Activated naive CD8-positive, alpha-beta T cell treated with anti-CD3 and anti-CD28 coated beads for 36 hours (primary cell): ENCODE measurements around the gene VRK2. TPM values are rescaled to one million over a fixed set of nuclear protein-coding genes. Genes with fewer than 3 reads are reported as not detected.

ENCODE experiments used
- DNase-seq: peaks from one replicate; pipeline ENCODE4 v3.0.0; 2021
- H3K27ac Mint-ChIP-seq: one replicate; pipeline ENCODE4 v1.8.0; 2022; ENCODE audit warnings: mild to moderate bottlenecking, moderate library complexity, mixed read lengths
- H3K27me3 Mint-ChIP-seq: one replicate; pipeline ENCODE4 v1.8.0; 2022; ENCODE audit warnings: mild to moderate bottlenecking, mixed read lengths
- H3K36me3 Mint-ChIP-seq: one replicate; pipeline ENCODE4 v1.8.0; 2021; ENCODE audit warnings: mild to moderate bottlenecking, mixed read lengths
- H3K4me1 Mint-ChIP-seq: one replicate; pipeline ENCODE4 v1.8.0; 2021; ENCODE audit warnings: mixed read lengths
- H3K4me3 Mint-ChIP-seq: one replicate; pipeline ENCODE4 v1.8.0; 2022; ENCODE audit warnings: mild to moderate bottlenecking, moderate library complexity, mixed read lengths
- H3K9me3 Mint-ChIP-seq: one replicate; pipeline ENCODE4 v1.8.0; 2022; ENCODE audit warnings: mixed read lengths
- total RNA-seq, 2 experiments: library from RNA; stranded (reverse); gene quantifications; one replicate each; pipeline ENCODE4 v1.2.3, GENCODE V29; 2021

VRK2 gene
- 10 to 100 TPM; 21.8 to 24.0 TPM for total RNA-seq

- Mint-ChIP-seq H3K36me3 (peaks cover 22% of the 10 kb centered on the region), H3K27ac (peak within 1 kb of the TSS; percentile 96), H3K27me3 (no peaks in the 10 kb centered on the region), H3K4me3 (peak within 1 kb of the TSS; percentile 85), H3K9me3 (no peaks in the 10 kb centered on the region), H3K4me1 (peaks cover 45% of the 10 kb centered on the region)
- DNase-seq: peak; percentile 89
Observed at GRCh38 chr2:58046585-58047372, at the start of gene VRK2. Gene VRK2, plus strand, starts transcription at chr2:58046806. Its CDS starts 2,026 bp downstream, at chr2:58048832.

DNA sequence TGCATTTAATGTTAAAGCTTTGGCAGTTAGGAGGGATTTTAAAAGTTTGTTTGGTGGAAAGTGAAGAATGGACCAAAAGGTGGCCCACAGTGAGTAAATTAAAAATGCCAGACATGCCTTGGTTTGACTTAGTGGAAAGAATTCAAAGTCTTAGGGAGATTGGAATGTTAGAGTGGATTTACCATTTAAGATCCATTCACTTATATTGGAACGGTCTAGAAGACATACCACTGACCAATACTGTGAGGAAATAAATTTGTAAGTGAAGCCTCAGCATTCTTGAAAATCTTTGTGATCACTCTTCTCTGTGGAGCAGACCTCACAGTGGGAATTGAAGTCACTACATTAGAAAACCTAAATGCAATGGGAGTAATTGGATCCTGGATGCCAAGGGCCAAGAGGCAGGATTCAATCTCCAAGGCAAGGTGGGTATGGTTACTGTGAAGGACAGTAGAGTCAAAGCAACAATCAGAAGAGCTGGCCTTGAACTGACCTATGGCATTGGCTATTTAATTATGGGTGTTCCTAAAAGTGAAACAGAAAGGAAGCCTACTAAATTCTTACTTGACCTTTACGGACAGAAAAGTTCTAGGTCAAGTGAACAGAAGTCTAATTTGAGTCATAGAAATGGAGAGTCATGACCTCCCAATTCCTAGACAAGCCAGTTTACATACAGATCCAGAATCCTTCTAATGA lies 40.2 kb upstream of the VRK2 start:
- no peak overlapping the region for H3K27ac Mint-ChIP-seq
- H3K4me3 Mint-ChIP-seq: no peak overlapping the region
- DNase-seq: no peak
- H3K9me3 Mint-ChIP-seq: no peaks in the 10 kb centered on the region
- H3K27me3 Mint-ChIP-seq: no peaks in the 10 kb centered on the region
- H3K4me1 Mint-ChIP-seq: no peaks in the 10 kb centered on the region
- H3K36me3 Mint-ChIP-seq: no peaks in the 10 kb centered on the region

- Mint-ChIP-seq H3K27me3 (no peaks in the 10 kb centered on the region), H3K27ac (no peak overlapping the region), H3K4me1 (no peaks in the 10 kb centered on the region), H3K36me3 (no peaks in the 10 kb centered on the region), H3K9me3 (no peaks in the 10 kb centered on the region), H3K4me3 (no peak overlapping the region)
- DNase-seq: no peak
Observed at GRCh38 chr2:58006952-58007284, 39.7 kb upstream of the VRK2 start.

- Mint-ChIP-seq H3K27me3 (no peaks in the 10 kb centered on the region), H3K4me1 (no peaks in the 10 kb centered on the region), H3K27ac (no peak overlapping the region), H3K4me3 (no peak overlapping the region), H3K36me3 (no peaks in the 10 kb centered on the region), H3K9me3 (peaks cover 4% of the 10 kb centered on the region)
- no peak for DNase-seq
Observed at GRCh38 chr2:58010599-58010998, 36.0 kb upstream of the VRK2 start.

- Mint-ChIP-seq H3K27me3 (no peaks in the 10 kb centered on the region), H3K9me3 (peaks cover 5% of the 10 kb centered on the region), H3K4me1 (peaks cover 14% of the 10 kb centered on the region), H3K36me3 (peaks cover 5% of the 10 kb centered on the region), H3K4me3 (no peak overlapping the region), H3K27ac (no peak overlapping the region)
- DNase-seq: no peak
Observed at GRCh38 chr2:58019229-58019628, 27.4 kb upstream of the VRK2 start.

GRCh38 chr2:58025150-58025933 lies 21.3 kb upstream of the VRK2 start:
- Mint-ChIP-seq H3K27ac (no peak overlapping the region), H3K36me3 (peaks cover 5% of the 10 kb centered on the region), H3K9me3 (no peaks in the 10 kb centered on the region), H3K4me3 (no peak overlapping the region), H3K27me3 (no peaks in the 10 kb centered on the region), H3K4me1 (peaks cover 19% of the 10 kb centered on the region)
- DNase-seq: no peak

- Mint-ChIP-seq H3K36me3 (peaks cover 5% of the 10 kb centered on the region), H3K27ac (no peak overlapping the region), H3K9me3 (no peaks in the 10 kb centered on the region), H3K4me1 (peaks cover 19% of the 10 kb centered on the region), H3K4me3 (no peak overlapping the region), H3K27me3 (no peaks in the 10 kb centered on the region)
- no peak for DNase-seq
Observed at GRCh38 chr2:58027029-58027428, 19.6 kb upstream of the VRK2 start.

DNA sequence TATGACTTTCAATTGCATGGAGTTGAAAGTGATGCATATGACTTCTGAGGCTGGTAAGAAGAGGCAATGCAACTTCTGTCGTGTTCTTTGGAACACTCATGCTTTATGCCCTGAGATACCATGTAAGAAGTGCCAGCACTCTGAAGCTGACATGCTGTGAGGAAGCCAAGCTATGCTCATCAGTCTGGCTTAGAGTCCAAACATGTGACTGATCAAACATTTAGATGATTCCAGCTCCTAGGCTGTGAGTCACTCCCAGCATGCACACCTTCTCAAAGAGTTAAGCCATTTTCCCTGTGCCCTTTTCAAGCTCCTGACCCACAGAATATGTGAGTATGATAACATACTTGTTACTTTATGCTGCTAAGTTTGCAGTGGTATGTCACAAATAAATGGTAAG lies 15.8 kb upstream of the VRK2 start:
- Mint-ChIP-seq H3K4me1 (peaks cover 8% of the 10 kb centered on the region), H3K9me3 (no peaks in the 10 kb centered on the region), H3K4me3 (no peak overlapping the region), H3K27me3 (no peaks in the 10 kb centered on the region), H3K27ac (no peak overlapping the region), H3K36me3 (peaks cover 3% of the 10 kb centered on the region)
- DNase-seq: no peak

DNA sequence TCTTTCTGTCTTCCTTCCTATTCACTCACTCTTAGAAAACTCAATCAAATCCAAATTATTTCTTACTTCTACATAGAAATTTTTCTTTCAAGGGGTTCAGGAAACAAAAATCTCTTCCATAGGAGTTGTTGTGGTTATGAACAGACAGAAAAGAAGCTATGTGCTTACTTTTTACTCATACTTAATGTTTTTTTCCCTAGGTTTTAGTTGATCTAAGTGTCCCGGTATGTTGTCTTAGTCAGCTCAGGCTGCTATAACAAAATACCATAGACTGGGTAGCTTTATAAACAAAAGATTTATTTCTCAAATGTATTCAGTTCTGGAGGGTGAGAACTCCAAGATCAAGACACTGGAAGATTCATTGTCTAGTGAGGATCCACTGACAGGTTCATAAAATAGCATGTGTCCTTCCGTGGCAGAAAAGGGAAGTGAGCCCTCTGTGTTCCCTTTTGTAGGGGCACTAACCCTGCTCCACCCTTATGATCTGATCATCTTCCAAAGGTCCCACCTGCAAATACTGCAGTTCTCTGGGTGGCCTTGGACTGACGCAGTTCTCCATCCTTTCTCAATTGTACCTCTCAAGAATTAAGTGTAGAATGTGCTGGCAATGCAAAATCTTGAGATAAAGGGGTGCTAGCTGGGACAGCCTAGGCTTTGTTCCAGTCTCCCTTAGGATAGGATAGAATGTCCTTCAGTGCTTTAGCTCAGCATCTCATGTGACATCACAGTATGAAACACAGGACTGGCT lies 14.4 kb upstream of the VRK2 start:
- no peaks in the 10 kb centered on the region for H3K9me3 Mint-ChIP-seq
- peaks cover 3% of the 10 kb centered on the region for H3K36me3 Mint-ChIP-seq
- H3K27me3 Mint-ChIP-seq: no peaks in the 10 kb centered on the region
- H3K27ac Mint-ChIP-seq: no peak overlapping the region
- no peak for DNase-seq
- H3K4me3 Mint-ChIP-seq: no peak overlapping the region
- H3K4me1 Mint-ChIP-seq: peaks cover 4% of the 10 kb centered on the region

GRCh38 chr2:58032764-58033080 lies 13.9 kb upstream of the VRK2 start:
- H3K36me3 Mint-ChIP-seq: peaks cover 3% of the 10 kb centered on the region
- no peak overlapping the region for H3K27ac Mint-ChIP-seq
- H3K9me3 Mint-ChIP-seq: no peaks in the 10 kb centered on the region

DNA sequence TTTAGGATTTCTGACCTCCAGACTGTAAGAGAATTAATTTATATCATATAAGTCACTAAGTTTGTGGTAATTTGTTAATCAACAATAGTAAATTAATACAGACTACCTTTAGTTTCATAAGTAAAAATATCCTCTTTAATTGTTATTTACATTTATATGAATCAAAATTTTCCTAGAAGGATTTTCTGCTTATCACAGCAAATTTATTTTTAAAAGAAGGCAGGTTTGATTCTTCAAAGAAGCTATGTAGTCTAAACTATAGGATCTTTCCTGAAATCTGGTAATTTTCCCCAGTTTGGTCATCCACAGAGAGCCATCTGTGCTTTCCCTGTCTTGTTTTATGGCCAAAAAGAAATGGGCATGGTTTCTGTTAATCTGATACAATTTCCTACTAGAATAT lies 13.1 kb upstream of the VRK2 start:
- Mint-ChIP-seq H3K36me3 (peaks cover 9% of the 10 kb centered on the region), H3K4me1 (peaks cover 4% of the 10 kb centered on the region), H3K27ac (no peak overlapping the region), H3K9me3 (no peaks in the 10 kb centered on the region), H3K4me3 (no peak overlapping the region), H3K27me3 (no peaks in the 10 kb centered on the region)
- no peak for DNase-seq

More at GRCh38 chr2:58032764-58033080, 13.9 kb upstream of the VRK2 start:
- H3K27me3 Mint-ChIP-seq: no peaks in the 10 kb centered on the region
- peaks cover 4% of the 10 kb centered on the region for H3K4me1 Mint-ChIP-seq
- H3K4me3 Mint-ChIP-seq: no peak overlapping the region
- DNase-seq: no peak

GRCh38 chr2:58035352-58035751 lies 11.3 kb upstream of the VRK2 start:
- H3K4me3 Mint-ChIP-seq: no peak overlapping the region
- H3K27ac Mint-ChIP-seq: no peak overlapping the region
- H3K4me1 Mint-ChIP-seq: peaks cover 9% of the 10 kb centered on the region
- H3K9me3 Mint-ChIP-seq: no peaks in the 10 kb centered on the region
- no peak for DNase-seq
- no peaks in the 10 kb centered on the region for H3K27me3 Mint-ChIP-seq
- peaks cover 14% of the 10 kb centered on the region for H3K36me3 Mint-ChIP-seq

GRCh38 chr2:58039170-58039611 lies 7.4 kb upstream of the VRK2 start:
- no peaks in the 10 kb centered on the region for H3K9me3 Mint-ChIP-seq
- no peak for DNase-seq
- H3K27me3 Mint-ChIP-seq: no peaks in the 10 kb centered on the region
- peaks cover 24% of the 10 kb centered on the region for H3K4me1 Mint-ChIP-seq
- peaks cover 16% of the 10 kb centered on the region for H3K36me3 Mint-ChIP-seq
- no peak overlapping the region for H3K27ac Mint-ChIP-seq
- peak overlapping the region; percentile 45 for H3K4me3 Mint-ChIP-seq

GRCh38 chr2:58042486-58042970 lies 4.1 kb upstream of the VRK2 start:
- peak; percentile 21 for DNase-seq
- peak overlapping the region; percentile 46 for H3K27ac Mint-ChIP-seq
- peaks cover 34% of the 10 kb centered on the region for H3K4me1 Mint-ChIP-seq

GRCh38 chr2:58044145-58044544 lies 2.5 kb upstream of the VRK2 start:
- Mint-ChIP-seq H3K27me3 (no peaks in the 10 kb centered on the region), H3K4me3 (no peak overlapping the region), H3K36me3 (peaks cover 19% of the 10 kb centered on the region), H3K9me3 (no peaks in the 10 kb centered on the region), H3K27ac (no peak overlapping the region), H3K4me1 (peaks cover 43% of the 10 kb centered on the region)
- no peak for DNase-seq

More at GRCh38 chr2:58042486-58042970, 4.1 kb upstream of the VRK2 start:
- no peaks in the 10 kb centered on the region for H3K9me3 Mint-ChIP-seq
- H3K27me3 Mint-ChIP-seq: no peaks in the 10 kb centered on the region
- H3K36me3 Mint-ChIP-seq: peaks cover 22% of the 10 kb centered on the region
- peak overlapping the region; percentile 33 for H3K4me3 Mint-ChIP-seq
